Endothelial cell of umbilical vein (primary cell): ENCODE measurements around the gene PAPPA. TPM values are rescaled to one million over a fixed set of nuclear protein-coding genes. Genes with fewer than 3 reads are reported as not detected.

ENCODE experiments used
- BruUV-seq: library from RNA; stranded (reverse); fragments of 400-500 nt; replicated peaks from 2 replicates; lab custom pipeline; 2021; lab: Mats Ljungman, UMichigan
- CTCF ChIA-PET: fragments of 300-600, 350-600 bp; sonication (Branson Sonifier 250); formaldehyde crosslinking; loops from one replicate; lab custom pipeline; 2021; ENCODE audit warnings: antibody characterized with exemption, inconsistent platforms; lab: Charles Lee
- POLR2A ChIA-PET: fragments of 300-600, 350-600 bp; sonication (Branson Sonifier 250); formaldehyde crosslinking; loops from one replicate; lab custom pipeline; 2021; ENCODE audit warnings: antibody characterized with exemption, inconsistent platforms; lab: Charles Lee
- DNase-seq: peaks from one replicate; pipeline ENCODE4 v3.0.0-alpha.2; 2011; ENCODE audit warnings: low read depth, low spot score
- FAIRE-seq: peaks from 2 replicates; lab custom pipeline; 2011; peaks lifted over from hg19 to GRCh38; lab: Jason Lieb, UNC
- H2AFZ ChIP-seq: 2 replicates; pipeline ENCODE4 v1.6.0; 2012; ENCODE audit warnings: low read depth, low read length, control low read depth, inconsistent platforms
- H3K27ac ChIP-seq: 2 replicates; pipeline ENCODE4 v1.5.1; 2011; ENCODE audit warnings: low read depth, mild to moderate bottlenecking, control low read depth, low read length, moderate library complexity; ENCODE audit not compliant: insufficient read depth
- H3K27me3 ChIP-seq, 2 experiments: 2 replicates each; pipeline versions ENCODE4 v1.6.0 to v1.6.1; 2011; ENCODE audit warnings: low read length in 2 of 2, mixed read lengths in 1 of 2; ENCODE audit not compliant: control insufficient read depth in 2 of 2, insufficient read depth in 2 of 2
- H3K36me3 ChIP-seq, 2 experiments: 2 replicates in 1 of 2; 3 replicates in 1 of 2; pipeline ENCODE4 v1.5.1; 2011; ENCODE audit warnings: low read length in 2 of 2, mild to moderate bottlenecking in 1 of 2, moderate library complexity in 1 of 2; ENCODE audit not compliant: control insufficient read depth in 2 of 2, insufficient read depth in 2 of 2; ENCODE audit errors: extremely low read depth in 1 of 2
- H3K4me1 ChIP-seq: 3 replicates; pipeline ENCODE4 v1.5.1; 2011; ENCODE audit warnings: mild to moderate bottlenecking, low read length; ENCODE audit not compliant: control insufficient read depth, insufficient read depth; ENCODE audit errors: extremely low read depth
- H3K4me2 ChIP-seq: 2 replicates; pipeline ENCODE4 v1.6.1; 2011; ENCODE audit warnings: low read length, control low read depth, mixed read lengths; ENCODE audit not compliant: insufficient read depth
- H3K4me3 ChIP-seq, 3 experiments: fragments of 200-600 bp in 1 of 3; sonication (generic), shearing (Covaris generic) in 1 of 3; replicated peaks in 1 of 3; 2 replicates each; pipeline ENCODE4 v1.5.1; 2011 to 2016; ENCODE audit warnings: control low read depth in 3 of 3, low read length in 3 of 3, mild to moderate bottlenecking in 2 of 3, inconsistent platforms in 1 of 3, low read depth in 1 of 3, moderate library complexity in 1 of 3; ENCODE audit not compliant: insufficient read depth in 1 of 3
- H3K79me2 ChIP-seq: 2 replicates; pipeline ENCODE4 v1.6.0; 2012; ENCODE audit warnings: low read length, inconsistent platforms; ENCODE audit not compliant: control insufficient read depth, insufficient read depth
- H3K9ac ChIP-seq: replicated peaks from 2 replicates; pipeline ENCODE3; 2011; ENCODE audit warnings: low read length, control low read depth; ENCODE audit not compliant: insufficient read depth; ENCODE audit errors: extremely low read depth
- H3K9me1 ChIP-seq: replicated peaks from 3 replicates; pipeline ENCODE4 v1.6.0; 2011; ENCODE audit warnings: mild to moderate bottlenecking, low read length; ENCODE audit not compliant: control insufficient read depth, insufficient read depth; ENCODE audit errors: extremely low read depth
- H3K9me3 ChIP-seq: replicated peaks from 2 replicates; pipeline ENCODE4 v1.5.1; 2012; ENCODE audit warnings: low read length, inconsistent platforms; ENCODE audit not compliant: control insufficient read depth, insufficient read depth
- H4K20me1 ChIP-seq: replicated peaks from 2 replicates; pipeline ENCODE3; 2011; ENCODE audit warnings: mild to moderate bottlenecking, low read length; ENCODE audit not compliant: control insufficient read depth, insufficient read depth; ENCODE audit errors: extremely low read depth
- CTCF ChIP-seq, 2 donors: IDR thresholded peaks; 1 replicate in 1 of 2; 2 replicates in 1 of 2; pipeline ENCODE4 v1.5.1; 2011; ENCODE audit warnings: low read length in 2 of 2, mild to moderate bottlenecking in 2 of 2, moderate library complexity in 2 of 2, control low read depth in 1 of 2, inconsistent platforms in 1 of 2, low read depth in 1 of 2; ENCODE audit not compliant: insufficient read depth in 1 of 2; ENCODE audit errors: extremely low read depth in 1 of 2
- EZH2 ChIP-seq: IDR thresholded peaks from 2 replicates; pipeline ENCODE4 v1.6.1; 2012; ENCODE audit warnings: borderline replicate concordance, low read depth, mild to moderate bottlenecking, moderate library complexity, low read length, inconsistent platforms; ENCODE audit not compliant: severe bottlenecking
- FOS ChIP-seq: IDR thresholded peaks from 2 replicates; pipeline ENCODE4 v1.6.1; 2011; ENCODE audit warnings: mild to moderate bottlenecking, low read length, moderate library complexity, borderline replicate concordance; ENCODE audit not compliant: insufficient read depth
- GATA2 ChIP-seq: IDR thresholded peaks from 2 replicates; pipeline ENCODE4 v1.7.0; 2011; ENCODE audit warnings: low read depth, mild to moderate bottlenecking, moderate library complexity, mixed read lengths, low read length; ENCODE audit not compliant: insufficient read length, insufficient read depth
- JUN ChIP-seq: IDR thresholded peaks from 2 replicates; pipeline ENCODE4 v1.6.1; 2011; ENCODE audit warnings: borderline replicate concordance, low read depth; ENCODE audit not compliant: insufficient read length, insufficient read depth
- MAX ChIP-seq: IDR thresholded peaks from 2 replicates; pipeline ENCODE4 v1.6.1; 2011; ENCODE audit not compliant: insufficient read depth, insufficient read length
- MYC ChIP-seq: IDR thresholded peaks from one replicate; pipeline ENCODE4 v1.6.1; 2011; ENCODE audit warnings: mild to moderate bottlenecking, low read depth, low read length
- POLR2A ChIP-seq: IDR thresholded peaks from 2 replicates; pipeline ENCODE4 v1.6.1; 2012; ENCODE audit warnings: low read depth, mild to moderate bottlenecking, control low read depth, low read length
- POLR2AphosphoS5 ChIP-seq: IDR thresholded peaks from 2 replicates; pipeline ENCODE4 v1.6.1; 2012; ENCODE audit warnings: low read depth, mild to moderate bottlenecking, control low read depth, low read length, moderate library complexity; ENCODE audit not compliant: insufficient read depth
- dilution Hi-C: fragments of 300-500 bp; cut with MboI; formaldehyde crosslinking; loops from one replicate; pipeline ENCODE4 v1.15.0; 2019; ENCODE audit warnings: low sequenced_read_pairs; ENCODE audit not compliant: extremely low pct_ligation_motif_present
- intact Hi-C: fragments of 100-400 bp; cut with micrococcal nuclease; formaldehyde crosslinking; loops from one replicate; pipeline ENCODE4 v1.10.0; 2022
- polyA plus RNA-seq, 4 experiments: library from polyadenylated mRNA; depleted of rRNA in 3 of 4; stranded (reverse) in 3 of 4; unstranded in 1 of 4; fragments of >200 nt; gene quantifications; 2 replicates each; pipeline versions ENCODE4 v1.2.1 to v1.2.3, GENCODE V29; 2011 to 2012; ENCODE audit warnings: missing spikeins in 1 of 4
- total RNA-seq: library from RNA; stranded (reverse); gene quantifications from 2 replicates; pipeline ENCODE4 v1.2.3, GENCODE V29; 2021

The PAPPA gene
- total and polyA plus RNA-seq, 2 donors (not counting 3 experiments of a cell fraction or from before 2014, with no cell fraction given) = 0.13 to 0.41 TPM

DNA sequence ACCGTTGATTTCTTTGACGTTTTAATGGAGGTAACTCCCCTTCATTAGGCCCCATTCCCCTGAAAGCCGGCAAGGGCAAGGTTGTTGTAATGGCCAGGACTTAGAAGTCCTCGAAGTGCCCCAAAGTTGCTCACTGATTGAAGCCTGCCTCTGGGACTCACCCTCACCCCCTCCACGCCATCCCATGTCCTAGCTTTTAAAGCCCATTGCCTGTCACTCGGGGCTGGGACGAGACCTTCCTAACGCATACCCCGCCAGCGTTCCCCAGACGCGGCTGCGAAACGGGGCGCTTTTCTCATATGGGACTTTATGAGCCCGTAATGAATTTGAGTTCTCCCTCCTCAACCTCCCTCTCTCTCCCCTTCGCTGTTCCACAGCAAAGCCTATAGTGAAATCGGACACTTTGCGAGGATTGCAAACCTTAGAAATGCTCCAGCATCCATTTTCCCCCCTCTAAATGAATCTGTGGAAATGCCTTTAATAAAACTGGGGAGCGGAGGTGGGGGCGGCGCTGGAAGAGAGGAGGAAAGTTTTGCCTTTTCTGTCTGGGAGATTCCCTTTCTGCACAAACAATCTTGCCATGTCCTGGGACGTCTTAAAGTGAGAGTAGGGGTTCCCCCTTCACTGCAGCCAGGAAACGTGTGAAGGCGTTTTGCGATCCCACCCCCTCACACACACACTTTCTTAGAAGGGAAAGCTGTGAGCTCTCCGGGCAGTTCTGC, 1.5 kb downstream of the PAPPA start:
- peaks cover 0 to 22% of the 10 kb centered on the region in 2 experiments for H3K27me3 ChIP-seq
- H3K4me1 ChIP-seq = peaks cover 3% of the 10 kb centered on the region
- FAIRE-seq = no peak
- ChIA-PET POLR2A (no interaction called here), CTCF (no interaction called here)
- no peaks in the 10 kb centered on the region for H3K9me3 ChIP-seq
- peak; percentile 48 for DNase-seq
- TF ChIP-seq GATA2 (no peak), MYC (no peak), MAX (no peak), EZH2 (no peak), POLR2A (no peak), POLR2AphosphoS5 (no peak), FOS (no peak), JUN (no peak), CTCF (IDR thresholded peaks at IDR 0.05; ENCODE audit: extremely low read depth in 1 of 2, insufficient read depth in 1 of 2, low read depth in 1 of 2, low read length in 2 of 2) (no peak)
- H4K20me1 ChIP-seq = no peaks in the 10 kb centered on the region
- no peaks in the 10 kb centered on the region for H3K79me2 ChIP-seq
- peak overlapping the region; percentile 54 for H2AFZ ChIP-seq
- H3K4me2 ChIP-seq = peak overlapping the region; percentile 77
- no peaks in the 10 kb centered on the region for H3K36me3 ChIP-seq
- BruUV-seq = no TSS peak
- peak overlapping the region in 2 of 3 experiments; percentile 24 to 46 for H3K4me3 ChIP-seq
- no peaks in the 10 kb centered on the region for H3K9me1 ChIP-seq
- dilution Hi-C loops = no loop called here
- H3K27ac ChIP-seq = no peak overlapping the region
- intact Hi-C loops = no loop called here
- H3K9ac ChIP-seq = peak overlapping the region; percentile 19
